PC-9 (cell line): ENCODE measurements around the gene ANTXR2. TPM values are rescaled to one million over a fixed set of nuclear protein-coding genes. Genes with fewer than 3 reads are reported as not detected.

ENCODE experiments used
- BruUV-seq: library from RNA; stranded (reverse); fragments of 400-500 nt; replicated peaks from 2 replicates; lab custom pipeline; 2021; lab: Mats Ljungman, UMichigan
- CTCF ChIA-PET: fragments of 300-600 bp; sonication (Branson Sonifier 250); formaldehyde crosslinking; loops from one replicate; lab custom pipeline; 2022; ENCODE audit warnings: antibody characterized with exemption; lab: Charles Lee
- POLR2A ChIA-PET: fragments of 300-600 bp; sonication (Branson Sonifier 250); formaldehyde crosslinking; loops from one replicate; lab custom pipeline; 2022; ENCODE audit warnings: antibody characterized with exemption; ENCODE audit not compliant: unreplicated experiment; lab: Charles Lee
- DNase-seq, 2 experiments: peaks; one replicate each; pipeline versions ENCODE4 v3.0.0 to v3.0.0-alpha.2; 2015 to 2022; ENCODE audit warnings: mixed read lengths in 1 of 2
- H2AFZ ChIP-seq: fragments of 200-600 bp; sonication (generic); 2 replicates; pipeline ENCODE4 v1.8.1; 2017; ENCODE audit warnings: antibody characterized with exemption
- H3F3A ChIP-seq: fragments of 200-600 bp; sonication (generic); 2 replicates; pipeline ENCODE4 v1.8.1; 2017; ENCODE audit warnings: antibody characterized with exemption, mild to moderate bottlenecking, low read depth; ENCODE audit not compliant: insufficient read depth
- H3K27ac ChIP-seq: fragments of 200-600 bp; sonication (generic); 2 replicates; pipeline ENCODE4 v1.6.1; 2016; ENCODE audit warnings: mixed run types
- H3K27me3 ChIP-seq: fragments of 200-600 bp; sonication (generic); 2 replicates; pipeline ENCODE4 v1.6.1; 2016; ENCODE audit warnings: low read depth, mixed run types; ENCODE audit not compliant: insufficient read depth
- H3K36me3 ChIP-seq: fragments of 200-600 bp; sonication (generic); 2 replicates; pipeline ENCODE4 v1.6.1; 2016; ENCODE audit warnings: low read depth, mixed run types
- H3K4me1 ChIP-seq: fragments of 200-600 bp; sonication (generic); replicated peaks from 2 replicates; pipeline ENCODE4 v1.6.1; 2016; ENCODE audit warnings: mixed run types; ENCODE audit not compliant: insufficient read depth
- H3K4me2 ChIP-seq: fragments of 200-600 bp; sonication (generic); 2 replicates; pipeline ENCODE4 v1.6.1; 2017; ENCODE audit warnings: mixed run types
- H3K4me3 ChIP-seq: fragments of 200-600 bp; sonication (generic); 2 replicates; pipeline ENCODE4 v1.6.1; 2016; ENCODE audit warnings: mixed run types
- H3K79me2 ChIP-seq: fragments of 200-600 bp; sonication (generic); 2 replicates; pipeline ENCODE4 v1.6.1; 2017; ENCODE audit warnings: low read depth, mixed run types
- H3K9me2 ChIP-seq: fragments of 200-600 bp; sonication (generic); 2 replicates; pipeline ENCODE4 v1.8.1; 2017; ENCODE audit warnings: mild to moderate bottlenecking; ENCODE audit not compliant: insufficient read depth
- H3K9me3 ChIP-seq: fragments of 200-600 bp; sonication (generic); 2 replicates; pipeline ENCODE4 v1.8.1; 2016; ENCODE audit warnings: low read depth; ENCODE audit not compliant: insufficient read depth
- H4K20me1 ChIP-seq: fragments of 200-600 bp; sonication (generic); 2 replicates; pipeline ENCODE4 v1.8.1; 2017; ENCODE audit not compliant: insufficient read depth
- EZH2 ChIP-seq: fragments of 200-600 bp; sonication (generic); IDR thresholded peaks from 2 replicates; pipeline ENCODE4 v1.8.0; 2017; ENCODE audit warnings: antibody characterized with exemption, low read depth
- intact Hi-C: fragments of 100-400 bp; cut with micrococcal nuclease; formaldehyde crosslinking; loops from one replicate; pipeline ENCODE4 v1.10.0; 2022; ENCODE audit not compliant: unreplicated experiment
- total RNA-seq: library from RNA; stranded (reverse); gene quantifications from 2 replicates; pipeline ENCODE4 v1.2.3, GENCODE V29; 2021
- TF ChIP-seq, protein P1 (sequence below): fragments of 200-600 bp; sonication (generic); conservative IDR thresholded peaks from 2 replicates; pipeline ENCODE4 v1.6.1; 2017; ENCODE audit warnings: mixed run types, antibody characterized with exemption, mild to moderate bottlenecking, moderate library complexity

The ANTXR2 gene
- total RNA-seq, 1 experiment from 2014 or later = 2.0 TPM

DNA sequence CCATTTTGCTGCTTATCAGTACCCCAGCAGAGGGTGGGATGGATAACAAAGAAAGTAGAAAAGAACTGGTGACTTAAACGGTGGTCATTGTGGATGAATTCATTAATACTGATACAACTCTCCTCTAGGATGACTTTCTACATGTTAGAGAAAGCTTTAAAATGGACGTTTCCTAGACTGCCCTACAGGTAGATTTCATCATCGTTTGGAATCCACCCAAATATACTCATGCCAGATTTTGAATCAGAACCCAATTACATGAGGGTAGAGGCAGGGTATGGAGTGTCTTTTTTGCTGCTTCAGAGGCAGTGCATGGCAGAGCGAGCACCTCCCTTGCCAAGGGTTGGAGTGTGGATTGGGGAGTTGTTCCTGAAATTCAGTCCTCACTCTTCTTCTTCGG lies 13.3 kb upstream of the ANTXR2 start:
- Histone ChIP-seq H3K4me1 (no peaks in the 10 kb centered on the region), H3F3A (no peaks in the 10 kb centered on the region), H4K20me1 (no peaks in the 10 kb centered on the region), H3K9me3 (peaks cover 4% of the 10 kb centered on the region; the same call in 1 of the 2 replicates), H2AFZ (no peak overlapping the region), H3K9me2 (no peaks in the 10 kb centered on the region), H3K79me2 (no peaks in the 10 kb centered on the region), H3K36me3 (no peaks in the 10 kb centered on the region), H3K27ac (no peak overlapping the region), H3K27me3 (no peaks in the 10 kb centered on the region), H3K4me2 (no peak overlapping the region), H3K4me3 (no peak overlapping the region)
- ChIA-PET POLR2A (no interaction called here), CTCF (no interaction called here)
- intact Hi-C loops = no loop called here
- BruUV-seq = no TSS peak
- DNase-seq = no peak
- TF ChIP-seq, protein P1, sequence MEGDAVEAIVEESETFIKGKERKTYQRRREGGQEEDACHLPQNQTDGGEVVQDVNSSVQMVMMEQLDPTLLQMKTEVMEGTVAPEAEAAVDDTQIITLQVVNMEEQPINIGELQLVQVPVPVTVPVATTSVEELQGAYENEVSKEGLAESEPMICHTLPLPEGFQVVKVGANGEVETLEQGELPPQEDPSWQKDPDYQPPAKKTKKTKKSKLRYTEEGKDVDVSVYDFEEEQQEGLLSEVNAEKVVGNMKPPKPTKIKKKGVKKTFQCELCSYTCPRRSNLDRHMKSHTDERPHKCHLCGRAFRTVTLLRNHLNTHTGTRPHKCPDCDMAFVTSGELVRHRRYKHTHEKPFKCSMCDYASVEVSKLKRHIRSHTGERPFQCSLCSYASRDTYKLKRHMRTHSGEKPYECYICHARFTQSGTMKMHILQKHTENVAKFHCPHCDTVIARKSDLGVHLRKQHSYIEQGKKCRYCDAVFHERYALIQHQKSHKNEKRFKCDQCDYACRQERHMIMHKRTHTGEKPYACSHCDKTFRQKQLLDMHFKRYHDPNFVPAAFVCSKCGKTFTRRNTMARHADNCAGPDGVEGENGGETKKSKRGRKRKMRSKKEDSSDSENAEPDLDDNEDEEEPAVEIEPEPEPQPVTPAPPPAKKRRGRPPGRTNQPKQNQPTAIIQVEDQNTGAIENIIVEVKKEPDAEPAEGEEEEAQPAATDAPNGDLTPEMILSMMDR = no peak
- TF ChIP-seq EZH2 = no peak

DNA sequence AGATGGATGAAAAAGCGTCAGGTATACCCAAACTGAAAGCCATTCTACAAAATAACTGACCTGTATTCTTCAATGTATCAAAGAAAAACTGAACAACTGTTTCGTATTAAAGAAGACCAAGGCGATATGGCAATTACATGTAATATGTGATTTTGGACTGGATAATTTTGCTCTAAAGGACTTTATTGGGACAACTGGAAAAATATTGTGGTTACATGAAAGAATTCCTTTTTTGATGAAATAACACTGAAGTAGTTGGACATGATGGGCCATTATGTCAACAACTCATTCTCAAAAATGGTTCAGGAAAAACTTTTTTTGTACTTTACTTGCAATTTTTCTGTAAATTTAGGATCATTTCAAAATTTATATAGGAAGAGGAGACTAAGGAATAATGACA lies 12.1 kb upstream of the ANTXR2 start:
- Histone ChIP-seq H3K36me3 (no peaks in the 10 kb centered on the region), H3K27me3 (no peaks in the 10 kb centered on the region), H3K4me1 (no peaks in the 10 kb centered on the region), H3K4me3 (no peak overlapping the region), H4K20me1 (no peaks in the 10 kb centered on the region), H3K27ac (no peak overlapping the region), H3K4me2 (no peak overlapping the region), H2AFZ (no peak overlapping the region), H3K9me2 (no peaks in the 10 kb centered on the region), H3K79me2 (no peaks in the 10 kb centered on the region), H3F3A (no peaks in the 10 kb centered on the region), H3K9me3 (peaks cover 4% of the 10 kb centered on the region; the same call in 1 of the 2 replicates)
- DNase-seq = no peak
- BruUV-seq = no TSS peak
- POLR2A ChIA-PET = no interaction called here
- intact Hi-C loops = no loop called here
- CTCF ChIA-PET = no interaction called here
- no peak for TF ChIP-seq EZH2
- TF ChIP-seq, protein P1 = no peak

DNA sequence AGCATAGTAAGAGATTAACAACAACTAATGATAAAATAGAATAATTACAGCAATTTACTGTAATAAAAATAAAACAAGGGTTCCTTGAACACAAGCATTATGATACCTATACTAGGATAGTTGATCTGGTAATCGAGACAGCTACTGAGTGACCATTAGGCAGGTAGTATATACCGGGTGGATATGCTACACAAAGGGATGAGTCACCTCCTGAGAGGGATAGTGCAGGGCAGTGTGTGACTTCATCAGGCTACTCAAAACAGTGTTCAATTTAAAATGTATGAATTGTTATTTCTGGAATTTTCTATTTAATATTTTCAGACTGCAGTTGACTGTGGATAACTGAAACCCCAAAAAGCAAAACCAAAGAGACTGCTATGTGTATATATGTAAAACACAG lies 9.7 kb upstream of the ANTXR2 start:
- Histone ChIP-seq H3K27ac (no peak overlapping the region), H3K4me2 (no peak overlapping the region), H3K4me1 (no peaks in the 10 kb centered on the region), H4K20me1 (no peaks in the 10 kb centered on the region), H3K79me2 (no peaks in the 10 kb centered on the region), H3K9me2 (no peaks in the 10 kb centered on the region), H3K36me3 (no peaks in the 10 kb centered on the region), H3K4me3 (no peak overlapping the region), H3K9me3 (peaks cover 4% of the 10 kb centered on the region; the same call in 1 of the 2 replicates), H3F3A (no peaks in the 10 kb centered on the region), H3K27me3 (no peaks in the 10 kb centered on the region), H2AFZ (no peak overlapping the region)
- POLR2A ChIA-PET = no interaction called here
- no TSS peak for BruUV-seq
- intact Hi-C loops = no loop called here
- CTCF ChIA-PET = no interaction called here
- TF ChIP-seq, protein P1 = no peak
- no peak for TF ChIP-seq EZH2
- no peak for DNase-seq
